Loucy (cell line): ENCODE data around the gene NPC1L1.

Source experiments
- EZH2phosphoT487 ChIP-seq: fragments of 200-600 bp; IDR thresholded peaks from 2 replicates; pipeline ENCODE4 v1.6.1; 2018; ENCODE audit warnings: antibody characterized with exemption, mild to moderate bottlenecking, moderate library complexity, borderline replicate concordance
- TF ChIP-seq, protein P1 (sequence below): fragments of 200-600 bp; sonication (generic); conservative IDR thresholded peaks from 2 replicates; pipeline ENCODE4 v1.5.1; 2014; ENCODE audit warnings: mild to moderate bottlenecking, antibody characterized with exemption, low read length

DNA sequence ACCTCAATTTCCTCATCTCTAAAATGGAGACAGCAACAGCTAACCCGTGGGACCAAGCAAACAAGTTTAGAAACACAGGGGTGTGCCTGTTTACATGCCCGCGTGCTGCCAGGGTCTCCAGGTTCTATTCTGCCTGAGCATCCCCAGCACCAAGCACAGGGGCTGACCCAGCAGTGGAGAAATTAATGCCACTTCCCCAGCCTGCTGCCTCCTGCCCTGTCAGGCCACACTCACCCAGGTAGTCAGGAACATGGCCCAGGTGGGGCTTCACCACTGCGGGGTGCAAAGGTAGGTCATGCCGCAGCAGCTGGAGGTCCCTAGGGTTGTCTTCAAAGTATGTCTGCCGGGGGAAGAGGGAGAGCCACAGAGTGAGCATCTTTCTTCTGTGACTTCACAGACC is 26.8 kb upstream of the NPC1L1 start:
- TF ChIP-seq, protein P1, sequence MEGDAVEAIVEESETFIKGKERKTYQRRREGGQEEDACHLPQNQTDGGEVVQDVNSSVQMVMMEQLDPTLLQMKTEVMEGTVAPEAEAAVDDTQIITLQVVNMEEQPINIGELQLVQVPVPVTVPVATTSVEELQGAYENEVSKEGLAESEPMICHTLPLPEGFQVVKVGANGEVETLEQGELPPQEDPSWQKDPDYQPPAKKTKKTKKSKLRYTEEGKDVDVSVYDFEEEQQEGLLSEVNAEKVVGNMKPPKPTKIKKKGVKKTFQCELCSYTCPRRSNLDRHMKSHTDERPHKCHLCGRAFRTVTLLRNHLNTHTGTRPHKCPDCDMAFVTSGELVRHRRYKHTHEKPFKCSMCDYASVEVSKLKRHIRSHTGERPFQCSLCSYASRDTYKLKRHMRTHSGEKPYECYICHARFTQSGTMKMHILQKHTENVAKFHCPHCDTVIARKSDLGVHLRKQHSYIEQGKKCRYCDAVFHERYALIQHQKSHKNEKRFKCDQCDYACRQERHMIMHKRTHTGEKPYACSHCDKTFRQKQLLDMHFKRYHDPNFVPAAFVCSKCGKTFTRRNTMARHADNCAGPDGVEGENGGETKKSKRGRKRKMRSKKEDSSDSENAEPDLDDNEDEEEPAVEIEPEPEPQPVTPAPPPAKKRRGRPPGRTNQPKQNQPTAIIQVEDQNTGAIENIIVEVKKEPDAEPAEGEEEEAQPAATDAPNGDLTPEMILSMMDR: no peak
- no peak for TF ChIP-seq EZH2phosphoT487
